GM12864 (cell line): Measurements from ENCODE around the gene NFIA.
A peak's percentile ranks its signal among the peaks of the same experiment; 100 is the strongest.

Experiments used
- DNase-seq: peaks from one replicate; pipeline ENCODE4 v3.0.0-alpha.2; 2011; ENCODE audit warnings: low read depth
- H3K4me3 ChIP-seq: 2 replicates; pipeline ENCODE4 v1.5.1; 2011; ENCODE audit warnings: mild to moderate bottlenecking, low read depth, low read length, control low read depth
- CTCF ChIP-seq: IDR thresholded peaks from 2 replicates; pipeline ENCODE4 v1.5.1; 2011; ENCODE audit warnings: low read depth, mild to moderate bottlenecking, moderate library complexity, low read length, control low read depth, inconsistent platforms; ENCODE audit errors: missing control alignments

NFIA gene

GRCh38 chr1:61049850-61050540 lies 32.4 kb upstream of the NFIA start:
- H3K4me3 ChIP-seq: peak overlapping the region; percentile 58
- peak; percentile 49 for DNase-seq
- TF ChIP-seq CTCF: peak; percentile 94

- TF ChIP-seq CTCF: no peak
- peak overlapping the region; percentile 58 for H3K4me3 ChIP-seq
- DNase-seq: no peak
Observed at GRCh38 chr1:61050541-61051442, 31.6 kb upstream of the NFIA start.

GRCh38 chr1:61051443-61051718 lies 31.0 kb upstream of the NFIA start:
- H3K4me3 ChIP-seq: no peak overlapping the region
- DNase-seq: no peak
- TF ChIP-seq CTCF: no peak

GRCh38 chr1:61051719-61052394 lies 30.5 kb upstream of the NFIA start:
- TF ChIP-seq CTCF: no peak
- DNase-seq: no peak
- H3K4me3 ChIP-seq: no peak overlapping the region

GRCh38 chr1:61052395-61053225 lies 29.8 kb upstream of the NFIA start:
- DNase-seq: no peak
- TF ChIP-seq CTCF: no peak
- no peak overlapping the region for H3K4me3 ChIP-seq

GRCh38 chr1:61053226-61053711 lies 29.1 kb upstream of the NFIA start:
- no peak for TF ChIP-seq CTCF
- H3K4me3 ChIP-seq: peak overlapping the region; percentile 53
- no peak for DNase-seq
